Tibial artery (tissue), 4 donors: ENCODE results near the gene HOXB4.
A peak's percentile ranks its signal among the peaks of the same experiment; 100 is the strongest.

ENCODE experiments used
- DNase-seq, 2 donors: peaks; one replicate each; pipeline ENCODE4 v3.0.0-alpha.2; 2019
- H3K27ac ChIP-seq, 2 donors: fragments of 200-600 bp; sonication (generic) in 1 of 2; 1 replicate in 1 of 2; 2 replicates in 1 of 2; pipeline ENCODE4 v1.5.1; 2018 to 2019; ENCODE audit warnings: mild to moderate bottlenecking in 1 of 2
- H3K27me3 ChIP-seq, 2 donors: fragments of 200-600 bp; sonication (generic) in 1 of 2; one replicate each; pipeline versions ENCODE4 v1.5.1 to v1.6.0; 2016 to 2019
- H3K36me3 ChIP-seq, 3 donors: fragments of 200-600 bp; sonication (generic) in 2 of 3; one replicate each; pipeline ENCODE4 v1.5.1; 2016 to 2019; ENCODE audit warnings: mild to moderate bottlenecking in 2 of 3
- H3K4me1 ChIP-seq, 4 donors: fragments of 200-600 bp; sonication (generic) in 2 of 4; 1 replicate in 3 of 4; 2 replicates in 1 of 4; pipeline ENCODE4 v1.5.1; 2016 to 2019
- H3K4me3 ChIP-seq, 2 donors: fragments of 200-600 bp; sonication (generic) in 1 of 2; 1 replicate in 1 of 2; 2 replicates in 1 of 2; pipeline ENCODE4 v1.5.1; 2018 to 2019; ENCODE audit warnings: mild to moderate bottlenecking in 2 of 2
- H3K9me3 ChIP-seq, 3 donors: fragments of 200-600 bp; sonication (generic) in 1 of 3; one replicate each; pipeline ENCODE4 v1.5.1; 2016 to 2019
- CTCF ChIP-seq, 2 experiments: fragments of 200-600 bp in 1 of 2; fragments of 450-650 bp in 1 of 2; IDR thresholded peaks; one replicate each; pipeline ENCODE4 v1.5.1; 2017 to 2019; ENCODE audit warnings: antibody characterized with exemption in 2 of 2, mild to moderate bottlenecking in 1 of 2, moderate library complexity in 1 of 2
- intact Hi-C: fragments of 100-400 bp; cut with DNase I; formaldehyde crosslinking; loops from one replicate; pipeline ENCODE4 v1.15.0; 2023; ENCODE audit warnings: low total_unique reads

The HOXB4 gene

GRCh38 chr17:48609759-48610281 is 31.7 kb upstream of the HOXB4 start:
- intact Hi-C loops = no loop called here
- Histone ChIP-seq H3K9me3 (no peaks in the 10 kb centered on the region), H3K27ac (peak overlapping the region in 1 of 2 donors; percentile 1), H3K4me1 (peaks cover 0 to 50% (median 43%) of the 10 kb centered on the region in 4 donors), H3K4me3 (peak overlapping the region; percentile 38 to 49), H3K27me3 (peaks cover 12 to 99% of the 10 kb centered on the region in 2 donors), H3K36me3 (no peaks in the 10 kb centered on the region)
- no peak for TF ChIP-seq CTCF (IDR thresholded peaks at IDR 0.05)
- DNase-seq = no peak

- Histone ChIP-seq H3K36me3 (no peaks in the 10 kb centered on the region), H3K4me3 (no peak overlapping the region), H3K27ac (no peak overlapping the region), H3K9me3 (no peaks in the 10 kb centered on the region), H3K27me3 (peaks cover 12 to 99% of the 10 kb centered on the region in 2 donors), H3K4me1 (peaks cover 0 to 44% (median 37%) of the 10 kb centered on the region in 4 donors)
- intact Hi-C loops = no loop called here
- no peak for TF ChIP-seq CTCF (IDR thresholded peaks at IDR 0.05)
- DNase-seq = no peak
Measured at GRCh38 chr17:48609033-48609432, 30.9 kb upstream of the HOXB4 start.

GRCh38 chr17:48608494-48608834 is 30.3 kb upstream of the HOXB4 start:
- no peaks in the 10 kb centered on the region for H3K36me3 ChIP-seq
- DNase-seq = no peak
- intact Hi-C loops = no loop called here
- no peaks in the 10 kb centered on the region for H3K9me3 ChIP-seq
- no peak overlapping the region for H3K27ac ChIP-seq
- peaks cover 0 to 38% (median 34%) of the 10 kb centered on the region in 4 donors for H3K4me1 ChIP-seq
- no peak for TF ChIP-seq CTCF (IDR thresholded peaks at IDR 0.05)
- no peak overlapping the region for H3K4me3 ChIP-seq
- H3K27me3 ChIP-seq = peaks cover 12 to 99% of the 10 kb centered on the region in 2 donors

GRCh38 chr17:48606892-48607614 is 28.9 kb upstream of the HOXB4 start:
- intact Hi-C loops = no loop called here
- no peak for DNase-seq
- Histone ChIP-seq H3K4me1 (peaks cover 0 to 35% (median 26%) of the 10 kb centered on the region in 4 donors), H3K9me3 (no peaks in the 10 kb centered on the region), H3K27ac (no peak overlapping the region), H3K27me3 (peaks cover 11 to 99% of the 10 kb centered on the region in 2 donors), H3K4me3 (no peak overlapping the region), H3K36me3 (no peaks in the 10 kb centered on the region)
- TF ChIP-seq CTCF (IDR thresholded peaks at IDR 0.05) = no peak

- intact Hi-C loops = no loop called here
- no peak for DNase-seq
- Histone ChIP-seq H3K4me1 (peaks cover 0 to 28% (median 19%) of the 10 kb centered on the region in 4 donors), H3K9me3 (no peaks in the 10 kb centered on the region), H3K27me3 (peaks cover 8 to 99% of the 10 kb centered on the region in 2 donors), H3K4me3 (no peak overlapping the region), H3K27ac (no peak overlapping the region), H3K36me3 (no peaks in the 10 kb centered on the region)
- no peak for TF ChIP-seq CTCF (IDR thresholded peaks at IDR 0.05)
Measured at GRCh38 chr17:48605991-48606891, 28.1 kb upstream of the HOXB4 start.
